HFFc6 (cell line): Measurements from ENCODE around the gene OR4E2. TPM values are rescaled to one million over a fixed set of nuclear protein-coding genes. Genes with fewer than 3 reads are reported as not detected.

Source experiments
- DNase-seq: peaks from one replicate; pipeline ENCODE4 v3.0.0-alpha.2; 2018
- H3K27ac Mint-ChIP-seq: 2 replicates; pipeline ENCODE4 v1.8.0; 2020; ENCODE audit warnings: mild to moderate bottlenecking, mixed read lengths
- H3K27me3 Mint-ChIP-seq: 2 replicates; pipeline ENCODE4 v1.8.0; 2021; ENCODE audit warnings: mild to moderate bottlenecking, moderate library complexity, mixed read lengths; ENCODE audit not compliant: insufficient read depth
- H3K36me3 Mint-ChIP-seq: 2 replicates; pipeline ENCODE4 v1.8.0; 2021; ENCODE audit warnings: low read depth, mixed read lengths
- H3K4me1 Mint-ChIP-seq: 2 replicates; pipeline ENCODE4 v1.8.0; 2020; ENCODE audit warnings: low read depth, mixed read lengths
- H3K4me3 Mint-ChIP-seq: 2 replicates; pipeline ENCODE4 v1.8.0; 2020; ENCODE audit warnings: mild to moderate bottlenecking, moderate library complexity, mixed read lengths
- H3K9me3 Mint-ChIP-seq: 2 replicates; pipeline ENCODE4 v1.8.0; 2020; ENCODE audit warnings: mild to moderate bottlenecking, mixed read lengths
- total RNA-seq, 6 experiments: library from RNA; stranded (reverse); fragmentation: NEBNext Ultra II Directional; extraction: Animal tissue kit (Norgen Biotek cat#: 25700); gene quantifications; 2 replicates in 1 of 6; 3 replicates in 5 of 6; pipeline ENCODE4 v1.2.3, GENCODE V29; 2021
- TF ChIP-seq, protein P1 (sequence below): fragments of 200-600 bp; sonication (generic); IDR thresholded peaks from 2 replicates; pipeline ENCODE4 v1.5.0; 2021; ENCODE audit warnings: antibody characterized with exemption, mild to moderate bottlenecking

OR4E2 gene
- total RNA-seq, 6 experiments from 2014 or later, result not detected

DNA sequence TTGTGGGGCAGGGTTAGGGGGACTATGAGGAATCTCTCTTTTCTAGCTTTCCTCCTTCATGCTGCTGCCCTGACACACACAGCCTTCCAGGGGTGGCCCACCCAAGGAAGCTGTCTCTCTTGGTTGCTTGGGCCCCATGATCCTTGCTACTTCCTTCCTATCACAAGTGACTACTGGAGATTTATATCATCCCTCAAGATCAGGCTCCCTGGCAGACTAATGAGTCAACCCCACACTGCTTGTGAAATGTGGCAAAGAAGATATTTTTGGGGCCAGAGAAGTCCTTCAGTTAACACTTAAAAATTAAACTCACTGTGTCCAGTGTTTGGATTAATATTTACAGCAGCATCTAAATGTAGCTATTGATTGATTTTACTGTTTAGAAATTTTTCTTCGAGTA lies 18.5 kb downstream of the OR4E2 start:
- no peak overlapping the region for H3K4me3 Mint-ChIP-seq
- no peak overlapping the region for H3K27ac Mint-ChIP-seq
- no peaks in the 10 kb centered on the region for H3K4me1 Mint-ChIP-seq
- H3K9me3 Mint-ChIP-seq, result peaks cover 17% of the 10 kb centered on the region
- H3K27me3 Mint-ChIP-seq, result peaks cover 1% of the 10 kb centered on the region; the same call in 1 of the 2 replicates
- TF ChIP-seq, protein P1, sequence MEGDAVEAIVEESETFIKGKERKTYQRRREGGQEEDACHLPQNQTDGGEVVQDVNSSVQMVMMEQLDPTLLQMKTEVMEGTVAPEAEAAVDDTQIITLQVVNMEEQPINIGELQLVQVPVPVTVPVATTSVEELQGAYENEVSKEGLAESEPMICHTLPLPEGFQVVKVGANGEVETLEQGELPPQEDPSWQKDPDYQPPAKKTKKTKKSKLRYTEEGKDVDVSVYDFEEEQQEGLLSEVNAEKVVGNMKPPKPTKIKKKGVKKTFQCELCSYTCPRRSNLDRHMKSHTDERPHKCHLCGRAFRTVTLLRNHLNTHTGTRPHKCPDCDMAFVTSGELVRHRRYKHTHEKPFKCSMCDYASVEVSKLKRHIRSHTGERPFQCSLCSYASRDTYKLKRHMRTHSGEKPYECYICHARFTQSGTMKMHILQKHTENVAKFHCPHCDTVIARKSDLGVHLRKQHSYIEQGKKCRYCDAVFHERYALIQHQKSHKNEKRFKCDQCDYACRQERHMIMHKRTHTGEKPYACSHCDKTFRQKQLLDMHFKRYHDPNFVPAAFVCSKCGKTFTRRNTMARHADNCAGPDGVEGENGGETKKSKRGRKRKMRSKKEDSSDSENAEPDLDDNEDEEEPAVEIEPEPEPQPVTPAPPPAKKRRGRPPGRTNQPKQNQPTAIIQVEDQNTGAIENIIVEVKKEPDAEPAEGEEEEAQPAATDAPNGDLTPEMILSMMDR, result no peak
- no peaks in the 10 kb centered on the region for H3K36me3 Mint-ChIP-seq
- DNase-seq, result peak; percentile 0

DNA sequence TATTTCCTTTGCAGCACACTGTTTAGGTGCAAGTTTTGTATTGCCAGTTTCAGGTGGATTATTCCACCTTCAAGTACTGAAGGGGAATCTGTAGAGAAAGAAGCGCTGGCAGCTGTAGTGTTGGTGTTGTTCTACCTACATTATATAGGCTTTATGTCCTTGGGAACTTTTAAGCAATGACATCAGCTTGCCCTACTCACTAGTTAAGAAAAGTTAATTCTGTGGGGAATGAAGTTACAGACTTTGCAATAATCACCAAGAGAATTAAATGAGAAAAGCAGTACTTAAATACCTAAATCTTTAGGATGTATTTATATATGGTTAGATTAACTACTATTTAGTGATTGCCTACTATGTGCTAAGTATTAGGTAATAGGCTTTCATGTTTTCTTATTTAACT lies 20.1 kb downstream of the OR4E2 start, which contains the start of gene OR4E1:
TSS of gene OR4E1 (minus strand) at position 101 of the 400 bp plus-strand sequence. CDS start 2,883 bp downstream, outside the sequence.
- Mint-ChIP-seq H3K27me3 (peaks cover 1% of the 10 kb centered on the region; the same call in 1 of the 2 replicates), H3K36me3 (no peaks in the 10 kb centered on the region), H3K9me3 (peaks cover 23% of the 10 kb centered on the region), H3K4me3 (no peak within 1 kb of the TSS), H3K4me1 (no peaks in the 10 kb centered on the region), H3K27ac (no peak within 1 kb of the TSS)
- TF ChIP-seq, protein P1, result no peak
- DNase-seq, result no peak

DNA sequence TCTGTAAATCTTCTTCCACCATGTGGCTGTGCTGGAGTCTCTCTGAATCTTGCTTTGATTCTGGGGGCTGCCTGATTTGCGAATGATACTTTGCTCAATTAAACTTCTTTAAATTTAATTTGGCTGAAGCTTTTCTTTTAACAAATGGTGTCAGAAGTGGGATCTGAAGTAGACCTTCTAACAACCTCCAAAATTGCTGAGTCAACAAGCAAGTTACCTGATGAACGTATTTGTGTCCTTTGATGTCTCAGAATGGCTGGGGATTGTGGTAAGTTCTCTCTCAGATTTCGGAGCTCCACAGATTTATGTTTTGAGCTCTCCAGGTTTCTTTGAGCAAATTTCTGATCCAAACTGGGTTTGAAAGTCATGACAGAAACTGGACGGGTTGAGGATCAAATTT lies 21.9 kb downstream of the OR4E2 start:
- no peak overlapping the region for H3K27ac Mint-ChIP-seq
- no peaks in the 10 kb centered on the region for H3K4me1 Mint-ChIP-seq
- no peak for DNase-seq
- H3K4me3 Mint-ChIP-seq, result no peak overlapping the region
- no peaks in the 10 kb centered on the region for H3K36me3 Mint-ChIP-seq
- TF ChIP-seq, protein P1, result no peak
- H3K27me3 Mint-ChIP-seq, result no peaks in the 10 kb centered on the region; the same call in 1 of the 2 replicates
- H3K9me3 Mint-ChIP-seq, result peaks cover 23% of the 10 kb centered on the region

- no peak overlapping the region for H3K4me3 Mint-ChIP-seq
- DNase-seq, result peak; percentile 11
- H3K27ac Mint-ChIP-seq, result no peak overlapping the region
- no peaks in the 10 kb centered on the region for H3K36me3 Mint-ChIP-seq
- TF ChIP-seq, protein P1, result no peak
- H3K27me3 Mint-ChIP-seq, result no peaks in the 10 kb centered on the region
- H3K9me3 Mint-ChIP-seq, result peaks cover 25% of the 10 kb centered on the region
- no peaks in the 10 kb centered on the region for H3K4me1 Mint-ChIP-seq
These were observed 26.4 kb downstream of the OR4E2 start for GRCh38 chr14:21680072-21680471.

- no peak overlapping the region for H3K4me3 Mint-ChIP-seq
These were observed 32.8 kb downstream of the OR4E2 start for GRCh38 chr14:21686468-21686867.

More at GRCh38 chr14:21686468-21686867, 32.8 kb downstream of the OR4E2 start:
- H3K9me3 Mint-ChIP-seq, result peaks cover 38% of the 10 kb centered on the region
- no peak overlapping the region for H3K27ac Mint-ChIP-seq
- no peaks in the 10 kb centered on the region for H3K4me1 Mint-ChIP-seq
- TF ChIP-seq, protein P1, result no peak
- no peaks in the 10 kb centered on the region for H3K27me3 Mint-ChIP-seq
- no peaks in the 10 kb centered on the region for H3K36me3 Mint-ChIP-seq
- no peak for DNase-seq
